HepG2 (cell line): ENCODE data around the gene KLB.

Experiments used
- BHLHE40 ChIP-seq: IDR thresholded peaks from 2 replicates; pipeline ENCODE4 v1.6.1; 2011; ENCODE audit warnings: low read length, improper control_type of control experiment
- RXRB ChIP-seq: IDR thresholded peaks from 2 replicates; pipeline ENCODE4 v1.6.1; 2016; ENCODE audit warnings: borderline replicate concordance, missing genetic modification reagents, missing compliant biosample characterization

DNA sequence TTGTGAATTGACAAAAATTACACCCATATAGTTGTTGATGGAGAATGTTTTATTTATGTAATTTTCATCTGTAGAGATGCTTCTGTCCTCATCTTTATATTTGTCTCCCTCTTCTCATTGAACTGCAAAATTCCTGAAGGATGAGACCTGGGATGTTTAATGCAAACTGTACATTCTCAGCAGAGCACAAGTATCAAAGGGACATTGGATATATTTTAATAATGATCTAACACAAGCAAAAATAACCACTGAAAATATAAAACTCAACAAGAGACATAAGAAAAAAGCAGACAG, 91.9 kb downstream of the KLB start:
- TF ChIP-seq RXRB (CRISPR knock-in tag): no peak
- TF ChIP-seq BHLHE40: no peak
